Tibial nerve (tissue), 4 donors: ENCODE measurements around the gene KPNA3. TPM values are rescaled to one million over a fixed set of nuclear protein-coding genes. Genes with fewer than 3 reads are reported as not detected.
"Not testable (repeated sequence)": the region's sequence is repeated elsewhere in the genome, so short reads cannot be mapped to it uniquely, and the experiment has no call there.

ENCODE experiments used
- DNase-seq, 2 donors: peaks; one replicate each; pipeline ENCODE4 v3.0.0-alpha.2; 2019; ENCODE audit warnings: low spot score in 2 of 2
- H3K27ac ChIP-seq, 4 donors: fragments of 200-600 bp; sonication (generic) in 3 of 4; one replicate each; pipeline ENCODE4 v1.5.1; 2017 to 2019; ENCODE audit warnings: mild to moderate bottlenecking in 1 of 4
- H3K27me3 ChIP-seq, 2 donors: fragments of 200-600 bp; sonication (generic) in 1 of 2; one replicate each; pipeline versions ENCODE4 v1.5.1 to v1.6.0; 2017 to 2019
- H3K36me3 ChIP-seq, 3 donors: fragments of 200-600 bp; sonication (generic); one replicate each; pipeline ENCODE4 v1.5.1; 2018 to 2019
- H3K4me1 ChIP-seq, 4 donors: fragments of 200-600 bp; sonication (generic) in 3 of 4; one replicate each; pipeline ENCODE4 v1.5.1; 2017 to 2019
- H3K4me3 ChIP-seq, 4 donors: fragments of 200-600 bp; sonication (generic) in 3 of 4; one replicate each; pipeline ENCODE4 v1.5.1; 2017 to 2019; ENCODE audit warnings: mild to moderate bottlenecking in 1 of 4, moderate library complexity in 1 of 4
- H3K9me3 ChIP-seq, 4 donors: fragments of 200-600 bp; sonication (generic) in 3 of 4; one replicate each; pipeline ENCODE4 v1.5.1; 2017 to 2019
- CTCF ChIP-seq, 5 experiments: fragments of 200-600 bp in 3 of 5; fragments of 450-650 bp in 2 of 5; sonication (generic) in 3 of 5; IDR thresholded peaks; one replicate each; pipeline ENCODE4 v1.5.1; 2016 to 2019; ENCODE audit warnings: antibody characterized with exemption in 5 of 5, mild to moderate bottlenecking in 3 of 5, moderate library complexity in 2 of 5
- EP300 ChIP-seq, 2 donors: sonication (generic); formaldehyde crosslinking; IDR thresholded peaks; one replicate each; pipeline ENCODE4 v1.6.1; 2017; ENCODE audit warnings: antibody characterized with exemption in 2 of 2, mild to moderate bottlenecking in 1 of 2
- POLR2A ChIP-seq, 2 donors: fragments of 450-650 bp; IDR thresholded peaks; one replicate each; pipeline ENCODE4 v1.6.1; 2017; ENCODE audit warnings: antibody characterized with exemption in 2 of 2, mild to moderate bottlenecking in 2 of 2, moderate library complexity in 2 of 2
- WGBS, 2 donors: methylation state at CpG; one replicate each; pipeline ENCODE4 v1.1.5; 2018; 5-methylcytosine and 5-hydroxymethylcytosine counted together
- total RNA-seq, 4 donors: library from RNA; depleted of rRNA; stranded (reverse); fragments of >200 nt; gene quantifications; one replicate each; pipeline ENCODE4 v1.1.0, GENCODE V29; 2016

KPNA3 gene
- total RNA-seq, 4 donors from 2014 or later, result 19.8 to 29.9 (median 23.2) TPM

- no peaks in the 10 kb centered on the region for H3K27me3 ChIP-seq
- H3K4me1 ChIP-seq, result no peaks in the 10 kb centered on the region
- no peak overlapping the region for H3K27ac ChIP-seq
- DNase-seq, result no peak
- peaks cover 0 to 32% (median 9%) of the 10 kb centered on the region in 4 donors for H3K9me3 ChIP-seq
- H3K36me3 ChIP-seq, result peaks cover 0 to 78% (median 0%) of the 10 kb centered on the region in 3 donors
- TF ChIP-seq EP300 (IDR thresholded peaks at IDR 0.05) (no peak), CTCF (IDR thresholded peaks at IDR 0.05) (no peak), POLR2A (IDR thresholded peaks at IDR 0.05) (no peak)
- 95 to 100% methylated on average over 1 of the region's 1 CpG for WGBS, 2 donors
- no peak overlapping the region for H3K4me3 ChIP-seq
Observed at GRCh38 chr13:49714757-49715156, 77.7 kb downstream of the KPNA3 start.

GRCh38 chr13:49711218-49711863 lies 81.1 kb downstream of the KPNA3 start:
- H3K9me3 ChIP-seq, result peaks cover 0 to 29% (median 9%) of the 10 kb centered on the region in 4 donors
- H3K4me3 ChIP-seq, result no peak overlapping the region
- no peaks in the 10 kb centered on the region for H3K27me3 ChIP-seq
- H3K36me3 ChIP-seq, result peaks cover 0 to 76% (median 0%) of the 10 kb centered on the region in 3 donors
- TF ChIP-seq EP300 (IDR thresholded peaks at IDR 0.05), result no peak
- TF ChIP-seq POLR2A (IDR thresholded peaks at IDR 0.05), result no peak
- TF ChIP-seq CTCF (IDR thresholded peaks at IDR 0.05), result no peak
- no peak for DNase-seq
- H3K4me1 ChIP-seq, result no peaks in the 10 kb centered on the region
- H3K27ac ChIP-seq, result no peak overlapping the region
- WGBS, 2 donors, result 56 to 59% methylated on average over 2 of the region's 2 CpGs

- WGBS, 2 donors, result 96 to 97% methylated on average over 7 of the region's 7 CpGs
Observed at GRCh38 chr13:49704264-49704663, 88.2 kb downstream of the KPNA3 start.

GRCh38 chr13:49701491-49701890 lies 91.0 kb downstream of the KPNA3 start:
- TF ChIP-seq POLR2A (IDR thresholded peaks at IDR 0.05) (no peak), CTCF (IDR thresholded peaks at IDR 0.05) (no peak), EP300 (IDR thresholded peaks at IDR 0.05) (no peak)

More at GRCh38 chr13:49704264-49704663, 88.2 kb downstream of the KPNA3 start:
- peaks cover 0 to 79% (median 4%) of the 10 kb centered on the region in 3 donors for H3K36me3 ChIP-seq
- not testable (repeated sequence) for DNase-seq, H3K4me1 ChIP-seq, H3K27me3 ChIP-seq, H3K27ac ChIP-seq, H3K4me3 ChIP-seq, H3K9me3 ChIP-seq

GRCh38 chr13:49697468-49697867 lies 95.0 kb downstream of the KPNA3 start:
- Histone ChIP-seq H3K4me3 (no peak overlapping the region), H3K27me3 (no peaks in the 10 kb centered on the region), H3K4me1 (no peaks in the 10 kb centered on the region), H3K27ac (no peak overlapping the region), H3K36me3 (peaks cover 0 to 46% (median 4%) of the 10 kb centered on the region in 3 donors), H3K9me3 (no peaks in the 10 kb centered on the region)
- WGBS, 2 donors, result 95 to 98% methylated on average over 3 of the region's 3 CpGs
- no peak for TF ChIP-seq EP300 (IDR thresholded peaks at IDR 0.05)
- no peak for TF ChIP-seq POLR2A (IDR thresholded peaks at IDR 0.05)
- no peak for TF ChIP-seq CTCF (IDR thresholded peaks at IDR 0.05)
- no peak for DNase-seq

More at GRCh38 chr13:49701491-49701890, 91.0 kb downstream of the KPNA3 start:
- H3K9me3 ChIP-seq, result no peaks in the 10 kb centered on the region
- H3K36me3 ChIP-seq, result peaks cover 0 to 74% (median 4%) of the 10 kb centered on the region in 3 donors
- no peak overlapping the region for H3K27ac ChIP-seq
- DNase-seq, result no peak
- H3K27me3 ChIP-seq, result no peaks in the 10 kb centered on the region
- no peak overlapping the region for H3K4me3 ChIP-seq
- H3K4me1 ChIP-seq, result no peaks in the 10 kb centered on the region
